GM23338 (cell line): ENCODE data around the gene IGFBP6.

ENCODE experiments used
- CREB1 ChIP-seq: fragments of 250-450 bp; sonication (Bioruptor Pico); IDR thresholded peaks from 2 replicates; pipeline ENCODE4 v1.5.0; 2020; ENCODE audit warnings: low read depth, mild to moderate bottlenecking, moderate library complexity
- CTCF ChIP-seq, 2 experiments: fragments of 200-600 bp in 1 of 2; sonication (generic) in 1 of 2; conservative IDR thresholded peaks; 2 replicates each; pipeline versions ENCODE4 v1.5.1 to v1.6.1; 2016 to 2017; ENCODE audit warnings: antibody characterized with exemption in 2 of 2, low read depth in 2 of 2, mild to moderate bottlenecking in 2 of 2, moderate library complexity in 1 of 2
- EZH2 ChIP-seq: fragments of 200-600 bp; sonication (generic); IDR thresholded peaks from one replicate; pipeline ENCODE4 v1.8.0; 2017; ENCODE audit warnings: antibody characterized with exemption, mild to moderate bottlenecking, low read depth; ENCODE audit not compliant: unreplicated experiment
- EZH2phosphoT487 ChIP-seq: fragments of 200-600 bp; sonication (generic); IDR thresholded peaks from one replicate; pipeline ENCODE4 v1.8.1; 2018; ENCODE audit warnings: antibody characterized with exemption; ENCODE audit not compliant: unreplicated experiment
- POLR2AphosphoS5 ChIP-seq: IDR thresholded peaks from 2 replicates; pipeline ENCODE4 v1.6.1; 2016; ENCODE audit warnings: antibody characterized with exemption, low read depth
- REST ChIP-seq: IDR thresholded peaks from one replicate; pipeline ENCODE4 v1.6.1; 2018; ENCODE audit warnings: antibody characterized with exemption; ENCODE audit not compliant: unreplicated experiment

- TF ChIP-seq CREB1 (CRISPR knock-in tag) (no peak), POLR2AphosphoS5 (no peak), REST (no peak), CTCF (conservative IDR thresholded peaks at IDR 0.05; ENCODE audit: low read depth in 2 of 2) (no peak), EZH2 (no peak), EZH2phosphoT487 (no peak)
Observed at GRCh38 chr12:53056901-53057300, 40.6 kb upstream of the IGFBP6 start.
